Activated B cell treated with CpG ODN at 0.5 μM for 24 hours (primary cell): Measurements from ENCODE around the gene DAPK2. TPM values are rescaled to one million over a fixed set of nuclear protein-coding genes. Genes with fewer than 3 reads are reported as not detected.
"Not testable (repeated sequence)": the region's sequence is repeated elsewhere in the genome, so short reads cannot be mapped to it uniquely, and the experiment has no call there.

Experiments used
- ATAC-seq: fragments of 200-7000 bp; cut with Tn5 transposase; one replicate; pipeline ENCODE4 v1.10.0; 2021; ENCODE audit warnings: low read depth, mild to moderate bottlenecking, moderate library complexity
- CTCF ChIA-PET: fragments of 350-600 bp; sonication (Branson Sonifier 250); formaldehyde crosslinking; loops from one replicate; lab custom pipeline; 2021; ENCODE audit warnings: antibody characterized with exemption; lab: Charles Lee
- POLR2A ChIA-PET: fragments of 350-600 bp; sonication (Branson Sonifier 250); formaldehyde crosslinking; loops from one replicate; lab custom pipeline; 2021; ENCODE audit warnings: antibody characterized with exemption; lab: Charles Lee
- DNase-seq: peaks from one replicate; pipeline ENCODE4 v3.0.0; 2022
- H3K27ac Mint-ChIP-seq: one replicate; pipeline ENCODE4 v1.8.0; 2020; ENCODE audit warnings: mixed read lengths
- H3K27me3 Mint-ChIP-seq: one replicate; pipeline ENCODE4 v1.8.0; 2021; ENCODE audit warnings: mixed read lengths
- H3K36me3 Mint-ChIP-seq: one replicate; pipeline ENCODE4 v1.8.0; 2021; ENCODE audit warnings: low read depth, mixed read lengths
- H3K4me1 Mint-ChIP-seq: one replicate; pipeline ENCODE4 v1.8.0; 2021; ENCODE audit warnings: mixed read lengths
- H3K4me3 Mint-ChIP-seq: one replicate; pipeline ENCODE4 v1.8.0; 2020; ENCODE audit warnings: mild to moderate bottlenecking, mixed read lengths
- H3K9me3 Mint-ChIP-seq: one replicate; pipeline ENCODE4 v1.8.0; 2020; ENCODE audit warnings: mixed read lengths
- CTCF ChIP-seq: fragments of 200-600 bp; IDR thresholded peaks from one replicate; pipeline ENCODE4 v1.8.0; 2022; ENCODE audit warnings: antibody characterized with exemption, mild to moderate bottlenecking
- intact Hi-C: fragments of 100-400 bp; cut with micrococcal nuclease; formaldehyde crosslinking; loops from one replicate; pipeline ENCODE4 v1.15.1; 2024
- total RNA-seq: library from RNA; stranded (reverse); gene quantifications from 2 replicates; pipeline ENCODE4 v1.2.3, GENCODE V29; 2022

DAPK2 gene
- total RNA-seq, 1 donor from 2014 or later, result 4.3 TPM

- Mint-ChIP-seq H3K36me3 (no peaks in the 10 kb centered on the region), H3K4me1 (peaks cover 49% of the 10 kb centered on the region), H3K4me3 (no peak overlapping the region), H3K9me3 (no peaks in the 10 kb centered on the region), H3K27me3 (no peaks in the 10 kb centered on the region), H3K27ac (no peak overlapping the region)
- no peak for TF ChIP-seq CTCF
- DNase-seq, result no peak
- intact Hi-C loops, result no loop called here
- no peak for ATAC-seq
- ChIA-PET CTCF (interaction anchor here (1.2 kb wide), 1 partner anchor 11 kb away, joined by 3 read pairs; no protein-coding TSS in a partner anchor), POLR2A (interaction anchor here (0.6 to 1.1 kb wide), 2 partner anchors 22 to 79 kb away, joined by 3 to 9 read pairs; no protein-coding TSS in a partner anchor)
Measured at GRCh38 chr15:63902671-63903035, 143.6 kb downstream of the DAPK2 start.

- Mint-ChIP-seq H3K27ac (no peak overlapping the region), H3K4me3 (no peak overlapping the region), H3K27me3 (no peaks in the 10 kb centered on the region), H3K4me1 (peaks cover 50% of the 10 kb centered on the region), H3K36me3 (no peaks in the 10 kb centered on the region), H3K9me3 (no peaks in the 10 kb centered on the region)
- intact Hi-C loops, result no loop called here
- CTCF ChIA-PET, result interaction anchor here (0.8 to 1.2 kb wide), 2 partner anchors 10 to 150 kb away, joined by 3 read pairs; no protein-coding TSS in a partner anchor
- DNase-seq, result no peak
- peak; percentile 72 for ATAC-seq
- POLR2A ChIA-PET, result interaction anchor here (0.6 to 1.1 kb wide), 4 partner anchors 10 to 299 kb away, joined by 3 to 9 read pairs (median 4); no protein-coding TSS in a partner anchor
- no peak for TF ChIP-seq CTCF
Measured at GRCh38 chr15:63901912-63902670, 144.2 kb downstream of the DAPK2 start.

GRCh38 chr15:63900306-63900705, 146.0 kb downstream of the DAPK2 start:
- Mint-ChIP-seq H3K36me3 (no peaks in the 10 kb centered on the region), H3K27ac (no peak overlapping the region), H3K4me1 (peaks cover 39% of the 10 kb centered on the region), H3K9me3 (no peaks in the 10 kb centered on the region), H3K4me3 (no peak overlapping the region), H3K27me3 (no peaks in the 10 kb centered on the region)
- intact Hi-C loops, result no loop called here
- TF ChIP-seq CTCF, result no peak
- ATAC-seq (no peak), DNase-seq (no peak)
- POLR2A ChIA-PET, result interaction anchor here (0.7 kb wide), 1 partner anchor 434 kb away, joined by 6 read pairs; no protein-coding TSS in a partner anchor
- CTCF ChIA-PET, result interaction anchor here (1.3 kb wide), 1 partner anchor 8 kb away, joined by 3 read pairs; no protein-coding TSS in a partner anchor

GRCh38 chr15:63899606-63900005, 146.7 kb downstream of the DAPK2 start:
- H3K27ac Mint-ChIP-seq, DNase-seq, H3K27me3 Mint-ChIP-seq, H3K9me3 Mint-ChIP-seq, ATAC-seq, H3K4me3 Mint-ChIP-seq, POLR2A ChIA-PET, H3K36me3 Mint-ChIP-seq, intact Hi-C loops: not testable (repeated sequence)
- CTCF ChIA-PET, result interaction anchor here (1.3 kb wide), 1 partner anchor 8 kb away, joined by 3 read pairs; no protein-coding TSS in a partner anchor
- peaks cover 39% of the 10 kb centered on the region for H3K4me1 Mint-ChIP-seq

GRCh38 chr15:63899193-63899592, 147.1 kb downstream of the DAPK2 start:
- POLR2A ChIA-PET, result no interaction called here

More at GRCh38 chr15:63899193-63899592, 147.1 kb downstream of the DAPK2 start:
- H3K9me3 Mint-ChIP-seq, result no peaks in the 10 kb centered on the region
- no peak overlapping the region for H3K27ac Mint-ChIP-seq
- no peaks in the 10 kb centered on the region for H3K27me3 Mint-ChIP-seq
- CTCF ChIA-PET, result no interaction called here
- no peak overlapping the region for H3K4me3 Mint-ChIP-seq
- no peak for TF ChIP-seq CTCF
- no peak for ATAC-seq
- peaks cover 35% of the 10 kb centered on the region for H3K4me1 Mint-ChIP-seq
- DNase-seq, result no peak
- intact Hi-C loops, result no loop called here
- no peaks in the 10 kb centered on the region for H3K36me3 Mint-ChIP-seq
